Heart right ventricle (tissue), 16 donors: ENCODE measurements around the gene SRRM2. TPM values are rescaled to one million over a fixed set of nuclear protein-coding genes. Genes with fewer than 3 reads are reported as not detected.

Experiments
- ATAC-seq, 8 donors: fragments of 200-7000 bp; cut with Tn5 transposase; one replicate each; pipeline ENCODE4 v1.9.1; 2020; ENCODE audit warnings: mild to moderate bottlenecking in 8 of 8, moderate library complexity in 8 of 8, moderate number of reproducible peaks in 1 of 8
- DNase-seq, 2 donors: peaks; one replicate each; pipeline ENCODE4 v3.0.0-alpha.2; 2020
- H3K27ac ChIP-seq, 10 donors: fragments of 200-600 bp; sonication (generic) in 2 of 10; one replicate each; pipeline versions ENCODE4 v1.5.0 to v1.8.0; 2020 to 2022; ENCODE audit warnings: mild to moderate bottlenecking in 3 of 10
- H3K27me3 ChIP-seq, 7 donors: fragments of 200-600 bp; one replicate each; pipeline ENCODE4 v1.8.0; 2021 to 2022; ENCODE audit warnings: mild to moderate bottlenecking in 2 of 7
- H3K36me3 ChIP-seq, 9 donors: fragments of 200-600 bp; sonication (generic) in 1 of 9; one replicate each; pipeline versions ENCODE4 v1.5.0 to v1.8.0; 2020 to 2022; ENCODE audit warnings: mild to moderate bottlenecking in 2 of 9
- H3K4me1 ChIP-seq, 9 donors: fragments of 200-600 bp; sonication (generic) in 1 of 9; one replicate each; pipeline versions ENCODE4 v1.5.0 to v1.8.0; 2020 to 2022; ENCODE audit warnings: mild to moderate bottlenecking in 4 of 9
- H3K4me3 ChIP-seq, 10 donors: fragments of 200-600 bp; sonication (generic) in 2 of 10; one replicate each; pipeline versions ENCODE4 v1.5.0 to v1.8.0; 2020 to 2022; ENCODE audit warnings: mild to moderate bottlenecking in 7 of 10, moderate library complexity in 2 of 10
- H3K9me3 ChIP-seq, 11 donors: fragments of 200-600 bp in 10 of 11; sonication (generic) in 2 of 11; one replicate each; pipeline versions ENCODE4 v1.5.0 to v1.8.0; 2013 to 2022; ENCODE audit warnings: mild to moderate bottlenecking in 2 of 11, control low read depth in 1 of 11, moderate library complexity in 1 of 11
- CTCF ChIP-seq, 9 donors: fragments of 200-600 bp; sonication (generic) in 2 of 9; IDR thresholded peaks; one replicate each; pipeline versions ENCODE4 v1.5.0 to v1.8.0; 2021 to 2022; ENCODE audit warnings: antibody characterized with exemption in 9 of 9, mild to moderate bottlenecking in 5 of 9, moderate library complexity in 1 of 9
- WGBS, 2 donors: extraction: QIAGEN DNeasy Blood & Tissue Kit; methylation state at CpG; one replicate each; pipeline ENCODE4 v1.1.7; 2013; ENCODE audit warnings: inconsistent platforms in 1 of 2; 5-methylcytosine and 5-hydroxymethylcytosine counted together
- intact Hi-C, 10 donors: fragments of 100-400 bp; cut with DNase I; formaldehyde crosslinking; loops; one replicate each; pipeline versions ENCODE4 v1.11.1 to v1.14.2; 2022
- polyA plus RNA-seq, 2 donors: library from polyadenylated mRNA; stranded (reverse); fragments of 200-250 nt; gene quantifications; one replicate each; pipeline ENCODE4 v1.2.3, GENCODE V29; 2013
- total RNA-seq, 10 donors: library from RNA; stranded (reverse); fragmentation: NEBNext Ultra II Directional in 3 of 10; extraction: Animal tissue kit (Norgen Biotek cat#: 25700) in 3 of 10; gene quantifications; one replicate each; pipeline versions ENCODE4 v1.2.1 to v1.2.4, GENCODE V29; 2021 to 2023
- donor health status: Arrhythmogenic right ventricular cardiomyopathy.
- donor health status: ischemic (EF 13 %, LVEDD 7.1; RV severe dilation, severe dysfunction).
- donor health status: healthy with polysubstance abuse.
- donor health status: DM: no; HTN: yes; CAD: no.
- donor health status: DM: no; HTN: no; CAD: no.
- donor health status: ischemic (EF 25% LVEDD 6.9; RV normal size, moderate dysfunction).
- donor health status: ischemic (EF 25% LVEDD 5.7; RV mildly dilated, moderate dysfunction).
- donor health status: healthy.
- donor health status: DM: yes; HTN: yes; CAD: no.
- donor health status: Ischemic cardiomyopathy.
- donor health status: ischemic (EF 35%, LVEDD 5.7; RV mildly dilated, moderate dysfunction).
- donor health status: nonischemic (EF 11% LVEDD 7.7; RV severe dilation, severe dysfunction).
- donor health status: DM: yes; HTN: yes; CAD: no.
- donor health status: PGD.
- donor health status: ischemic (EF 29% LVEDD 5.4; RV normal size, mild dysfunction).
- donor health status: nonischemic (EF 23%, LVEDD 6.1; RV moderate dilation, normal function).

The SRRM2 gene
- total and polyA plus RNA-seq, 12 donors = 182 to 1,328 (median 261) TPM

GRCh38 chr16:2707368-2708289 lies 44.8 kb upstream of the SRRM2 start:
- no peak for DNase-seq
- H3K36me3 ChIP-seq = peaks cover 0 to 76% (median 16%) of the 10 kb centered on the region in 9 donors
- WGBS, 2 donors = 92 to 93% methylated on average over 51 of the region's 51 CpGs

GRCh38 chr16:2708290-2708639 lies 44.2 kb upstream of the SRRM2 start:
- intact Hi-C loops = no loop called here
- Histone ChIP-seq H3K4me3 (no peak overlapping the region), H3K27me3 (no peaks in the 10 kb centered on the region), H3K27ac (no peak overlapping the region), H3K36me3 (peaks cover 0 to 69% (median 16%) of the 10 kb centered on the region in 9 donors), H3K4me1 (peaks cover 0 to 17% (median 11%) of the 10 kb centered on the region in 9 donors), H3K9me3 (no peaks in the 10 kb centered on the region)
- TF ChIP-seq CTCF (IDR thresholded peaks at IDR 0.05) = no peak
- ATAC-seq (no peak), DNase-seq (no peak)
- 91 to 93% methylated on average over 14 of the region's 14 CpGs for WGBS, 2 donors

More at GRCh38 chr16:2707368-2708289, 44.8 kb upstream of the SRRM2 start:
- TF ChIP-seq CTCF (IDR thresholded peaks at IDR 0.05) = no peak
- H3K27ac ChIP-seq = no peak overlapping the region
- no peak overlapping the region for H3K4me3 ChIP-seq
- no peak for ATAC-seq
- H3K27me3 ChIP-seq = no peaks in the 10 kb centered on the region
- H3K4me1 ChIP-seq = peaks cover 0 to 21% (median 11%) of the 10 kb centered on the region in 9 donors
- no peaks in the 10 kb centered on the region for H3K9me3 ChIP-seq
- intact Hi-C loops = no loop called here

- Histone ChIP-seq H3K27ac (no peak overlapping the region), H3K9me3 (no peaks in the 10 kb centered on the region), H3K4me1 (peaks cover 0 to 11% (median 5%) of the 10 kb centered on the region in 9 donors), H3K36me3 (peaks cover 0 to 61% (median 16%) of the 10 kb centered on the region in 9 donors), H3K27me3 (no peaks in the 10 kb centered on the region), H3K4me3 (no peak overlapping the region)
- intact Hi-C loops = no loop called here
- no peak for TF ChIP-seq CTCF (IDR thresholded peaks at IDR 0.05)
- no peak for ATAC-seq
- no peak for DNase-seq
- 96% methylated on average over 22 of the region's 22 CpGs for WGBS, 2 donors
Observed at GRCh38 chr16:2708955-2709587, 43.4 kb upstream of the SRRM2 start.

- intact Hi-C loops = no loop called here
- WGBS, 2 donors = 93 to 95% methylated on average over 10 of the region's 10 CpGs
- Histone ChIP-seq H3K36me3 (peaks cover 0 to 56% (median 15%) of the 10 kb centered on the region in 9 donors), H3K4me1 (peaks cover 0 to 6% (median under 1%) of the 10 kb centered on the region in 9 donors), H3K9me3 (no peaks in the 10 kb centered on the region), H3K27ac (no peak overlapping the region), H3K27me3 (no peaks in the 10 kb centered on the region), H3K4me3 (no peak overlapping the region)
- ATAC-seq = no peak
- no peak for DNase-seq
- no peak for TF ChIP-seq CTCF (IDR thresholded peaks at IDR 0.05)
Observed at GRCh38 chr16:2709588-2709984, 42.9 kb upstream of the SRRM2 start.
